ENCODE data around the gene MYBPC1.
A peak's percentile ranks its signal among the peaks of the same experiment; 100 is the strongest.
"Not testable (repeated sequence)": the region's sequence is repeated elsewhere in the genome, so short reads cannot be mapped to it uniquely, and the experiment has no call there.

MYBPC1 gene

GRCh38 chr12:101670007-101670671, 75.4 kb downstream of the MYBPC1 start:
- no peaks in the 10 kb centered on the region for H3K9me3 ChIP-seq
- peak in 1 of 2 donors; percentile 41 for DNase-seq
- no peak overlapping the region for H3K27ac ChIP-seq
- H3K36me3 ChIP-seq = no peaks in the 10 kb centered on the region
- no peak overlapping the region for H3K4me3 ChIP-seq
- peaks cover 0 to 5% (median 0%) of the 10 kb centered on the region in 4 donors for H3K4me1 ChIP-seq
- H3K27me3 ChIP-seq = peaks cover 0 to 9% of the 10 kb centered on the region in 2 donors
- TF ChIP-seq, protein P1, sequence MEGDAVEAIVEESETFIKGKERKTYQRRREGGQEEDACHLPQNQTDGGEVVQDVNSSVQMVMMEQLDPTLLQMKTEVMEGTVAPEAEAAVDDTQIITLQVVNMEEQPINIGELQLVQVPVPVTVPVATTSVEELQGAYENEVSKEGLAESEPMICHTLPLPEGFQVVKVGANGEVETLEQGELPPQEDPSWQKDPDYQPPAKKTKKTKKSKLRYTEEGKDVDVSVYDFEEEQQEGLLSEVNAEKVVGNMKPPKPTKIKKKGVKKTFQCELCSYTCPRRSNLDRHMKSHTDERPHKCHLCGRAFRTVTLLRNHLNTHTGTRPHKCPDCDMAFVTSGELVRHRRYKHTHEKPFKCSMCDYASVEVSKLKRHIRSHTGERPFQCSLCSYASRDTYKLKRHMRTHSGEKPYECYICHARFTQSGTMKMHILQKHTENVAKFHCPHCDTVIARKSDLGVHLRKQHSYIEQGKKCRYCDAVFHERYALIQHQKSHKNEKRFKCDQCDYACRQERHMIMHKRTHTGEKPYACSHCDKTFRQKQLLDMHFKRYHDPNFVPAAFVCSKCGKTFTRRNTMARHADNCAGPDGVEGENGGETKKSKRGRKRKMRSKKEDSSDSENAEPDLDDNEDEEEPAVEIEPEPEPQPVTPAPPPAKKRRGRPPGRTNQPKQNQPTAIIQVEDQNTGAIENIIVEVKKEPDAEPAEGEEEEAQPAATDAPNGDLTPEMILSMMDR (IDR thresholded peaks at IDR 0.05) = peak; percentile 54 to 60
- intact Hi-C loops (cut with DNase I; ENCODE audit: low total_unique reads) = loop anchor here (10.0 kb wide), 1 partner anchor 95 kb away; no protein-coding TSS in a partner anchor

- intact Hi-C loops (cut with DNase I; ENCODE audit: low total_unique reads) = loop anchor here (10.0 kb wide), 1 partner anchor 94 kb away; no protein-coding TSS in a partner anchor
These were observed 76.5 kb downstream of the MYBPC1 start for GRCh38 chr12:101671157-101671791.

DNA sequence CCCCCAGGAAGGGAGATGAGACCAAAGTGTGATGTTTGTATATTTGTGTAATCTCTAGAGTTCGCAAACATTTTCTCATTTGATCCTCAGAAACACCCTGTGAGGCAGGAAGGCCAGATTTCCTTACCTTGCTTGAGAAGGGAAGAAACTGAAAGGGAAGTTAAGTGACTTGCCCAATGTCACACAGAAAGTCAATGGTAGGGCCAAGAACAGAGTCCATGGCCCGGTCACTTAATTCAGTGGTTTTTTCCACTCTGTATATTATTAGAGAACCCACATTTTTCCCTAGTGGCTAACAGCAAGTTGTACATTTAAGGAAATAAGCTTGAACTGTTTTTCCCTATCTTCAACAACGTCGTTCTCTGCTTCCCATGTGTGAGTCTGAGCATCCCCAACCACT, 77.1 kb downstream of the MYBPC1 start:
- no peak overlapping the region for H3K27ac ChIP-seq
- TF ChIP-seq, protein P1 (IDR thresholded peaks at IDR 0.05) = no peak
- no peaks in the 10 kb centered on the region for H3K36me3 ChIP-seq
- intact Hi-C loops (cut with DNase I; ENCODE audit: low total_unique reads) = loop anchor here (10.0 kb wide), 1 partner anchor 93 kb away; no protein-coding TSS in a partner anchor
- H3K4me3 ChIP-seq = no peak overlapping the region
- no peaks in the 10 kb centered on the region for H3K9me3 ChIP-seq
- H3K27me3 ChIP-seq = no peaks in the 10 kb centered on the region
- DNase-seq = no peak
- peaks cover 0 to 5% (median 0%) of the 10 kb centered on the region in 4 donors for H3K4me1 ChIP-seq

More at GRCh38 chr12:101671157-101671791, 76.5 kb downstream of the MYBPC1 start:
- Histone ChIP-seq H3K36me3 (no peaks in the 10 kb centered on the region), H3K4me3 (no peak overlapping the region), H3K4me1 (peaks cover 0 to 5% (median 0%) of the 10 kb centered on the region in 4 donors), H3K27ac (no peak overlapping the region), H3K27me3 (peaks cover 0 to 3% of the 10 kb centered on the region in 2 donors), H3K9me3 (no peaks in the 10 kb centered on the region)
- TF ChIP-seq, protein P1 (IDR thresholded peaks at IDR 0.05) = no peak
- DNase-seq = peak in 1 of 2 donors; percentile 24

- no peaks in the 10 kb centered on the region for H3K4me1 ChIP-seq
- no peak overlapping the region for H3K4me3 ChIP-seq
- no peak overlapping the region for H3K27ac ChIP-seq
- no peaks in the 10 kb centered on the region for H3K36me3 ChIP-seq
- no peaks in the 10 kb centered on the region for H3K27me3 ChIP-seq
- intact Hi-C loops (cut with DNase I; ENCODE audit: low total_unique reads) = loop anchor here (10.0 kb wide), 1 partner anchor 89 kb away; no protein-coding TSS in a partner anchor
- TF ChIP-seq, protein P1 (IDR thresholded peaks at IDR 0.05) = no peak
- H3K9me3 ChIP-seq = no peaks in the 10 kb centered on the region
- DNase-seq = no peak
These were observed 80.8 kb downstream of the MYBPC1 start for GRCh38 chr12:101675555-101675954.

DNA sequence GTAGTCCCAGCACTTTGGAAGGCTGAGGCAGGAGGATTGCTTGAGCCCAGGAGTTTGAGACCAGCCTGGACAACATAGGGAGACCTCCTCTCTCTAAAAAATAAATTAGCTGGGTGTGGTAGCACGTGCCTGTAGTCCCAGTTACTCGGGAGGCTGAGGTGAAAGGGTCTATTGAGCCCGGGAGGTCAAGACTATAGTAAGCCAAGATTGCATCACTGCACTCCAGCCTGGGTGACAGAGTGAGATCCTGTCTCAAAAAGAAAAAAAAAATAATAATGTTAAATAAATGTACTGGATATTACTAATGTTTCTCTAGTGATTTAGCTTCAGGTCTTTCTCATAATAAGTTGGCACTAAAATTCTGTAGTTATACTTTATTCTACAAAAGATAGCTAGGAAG, 81.7 kb downstream of the MYBPC1 start:
- DNase-seq, H3K9me3 ChIP-seq, H3K27me3 ChIP-seq, H3K27ac ChIP-seq, H3K4me1 ChIP-seq, H3K4me3 ChIP-seq, H3K36me3 ChIP-seq: not testable (repeated sequence)
- intact Hi-C loops (cut with DNase I; ENCODE audit: low total_unique reads) = loop anchor here (10.0 kb wide), 1 partner anchor 88 kb away; no protein-coding TSS in a partner anchor

GRCh38 chr12:101678081-101678480, 83.3 kb downstream of the MYBPC1 start:
- intact Hi-C loops (cut with DNase I; ENCODE audit: low total_unique reads) = loop anchor here (10.0 kb wide), 1 partner anchor 87 kb away; no protein-coding TSS in a partner anchor
- no peaks in the 10 kb centered on the region for H3K36me3 ChIP-seq

More at GRCh38 chr12:101678081-101678480, 83.3 kb downstream of the MYBPC1 start:
- TF ChIP-seq, protein P1 (IDR thresholded peaks at IDR 0.05) = no peak
- Histone ChIP-seq H3K27ac (no peak overlapping the region), H3K27me3 (no peaks in the 10 kb centered on the region), H3K9me3 (no peaks in the 10 kb centered on the region), H3K4me3 (no peak overlapping the region), H3K4me1 (no peaks in the 10 kb centered on the region)
- DNase-seq = no peak
